Measurements from ENCODE around the gene PEA15. TPM values are rescaled to one million over a fixed set of nuclear protein-coding genes. Genes with fewer than 3 reads are reported as not detected.

PEA15 gene
- total and polyA plus RNA-seq, 9 of the 15 experiments (the other 6 are each of a cell fraction or from before 2014, with no cell fraction given), result 8.2 to 175 (median 35.4) TPM

DNA sequence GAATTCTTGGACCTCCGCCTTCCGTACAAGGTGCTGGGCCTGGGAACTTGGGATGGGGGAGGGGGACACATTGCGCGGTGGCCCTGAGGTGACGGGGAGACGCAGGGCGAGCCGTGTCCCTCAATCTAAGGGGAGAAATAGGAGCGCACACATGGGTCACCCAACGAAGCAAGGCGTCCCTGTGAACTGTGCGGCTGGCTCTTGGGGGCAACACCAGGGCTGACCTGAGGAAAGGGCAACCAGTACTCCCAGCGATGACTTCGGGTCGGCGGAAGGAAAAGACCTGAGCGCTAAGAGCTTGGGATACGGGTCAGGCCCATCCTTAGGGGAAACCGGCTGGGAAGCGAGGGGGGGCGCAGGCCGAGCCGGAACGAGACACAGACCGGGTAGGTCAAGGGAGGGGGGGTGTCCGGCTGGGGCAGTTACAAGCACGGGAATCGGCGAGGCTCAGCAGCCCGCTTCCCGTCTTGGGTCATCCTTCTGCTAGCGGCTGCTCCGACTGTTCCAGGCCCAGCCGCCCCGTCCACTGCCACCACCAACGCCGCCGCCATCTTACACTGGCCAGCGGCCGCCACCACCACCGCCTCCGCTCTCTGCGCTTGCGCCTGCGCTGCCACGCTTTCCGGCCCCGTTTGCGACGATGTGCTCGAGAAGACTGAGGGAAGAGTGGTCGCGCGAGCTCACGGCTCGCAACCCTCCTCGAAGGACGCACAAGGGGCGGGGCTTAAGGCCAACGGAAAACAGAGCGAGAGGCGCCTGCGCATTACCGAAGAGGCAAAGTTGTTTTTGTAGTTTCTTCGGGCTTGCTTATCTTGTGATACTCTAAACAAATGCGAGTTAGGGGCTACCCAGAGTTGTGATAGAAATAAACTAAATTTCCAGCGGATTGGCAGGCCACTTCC is 57.0 kb downstream of the PEA15 start, which contains the start of gene DCAF8 (continued):
- peak in 1 of 2 experiments; percentile 46; a peak in 1 of 4 replicates for TF ChIP-seq ZMIZ1 (IDR thresholded peaks at IDR 0.05; ENCODE audit: low read depth in 2 of 2, low read length in 2 of 2)
- TF ChIP-seq FOSL1 (tag; conservative IDR thresholded peaks at IDR 0.05), result peak; percentile 82
- TF ChIP-seq TOE1 (IDR thresholded peaks at IDR 0.05; ENCODE audit: borderline replicate concordance), result peak; percentile 60
- peak; percentile 33; the same call in 1 of the 2 replicates for TF ChIP-seq TOE1 (CRISPR knock-in tag; IDR thresholded peaks at IDR 0.05; ENCODE audit: borderline replicate concordance, low read depth)
- no peak for TF ChIP-seq GATAD2A (IDR thresholded peaks at IDR 0.05)
- peak; percentile 97 for TF ChIP-seq GTF2E2 (tag; IDR thresholded peaks at IDR 0.05)
- no peak for TF ChIP-seq STAT5A (IDR thresholded peaks at IDR 0.05; ENCODE audit: borderline replicate concordance, low read length)
- TF ChIP-seq, protein P1, sequence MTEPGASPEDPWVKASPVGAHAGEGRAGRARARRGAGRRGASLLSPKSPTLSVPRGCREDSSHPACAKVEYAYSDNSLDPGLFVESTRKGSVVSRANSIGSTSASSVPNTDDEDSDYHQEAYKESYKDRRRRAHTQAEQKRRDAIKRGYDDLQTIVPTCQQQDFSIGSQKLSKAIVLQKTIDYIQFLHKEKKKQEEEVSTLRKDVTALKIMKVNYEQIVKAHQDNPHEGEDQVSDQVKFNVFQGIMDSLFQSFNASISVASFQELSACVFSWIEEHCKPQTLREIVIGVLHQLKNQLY (CRISPR knock-in tag; conservative IDR thresholded peaks at IDR 0.05), result no peak
- TF ChIP-seq THAP7 (CRISPR knock-in tag; IDR thresholded peaks at IDR 0.05), result 0 out of 2 replicates have a peak, but pooled peaks have one; percentile 43
- TF ChIP-seq HDAC1 (IDR thresholded peaks at IDR 0.05), result peak in 1 of 2 experiments; percentile 72; a peak in 2 of 4 replicates
- TF ChIP-seq CBX2 (IDR thresholded peaks at IDR 0.05; ENCODE audit: insufficient read depth, low read length, poor library complexity, severe bottlenecking), result no peak
- TF ChIP-seq, protein P2, sequence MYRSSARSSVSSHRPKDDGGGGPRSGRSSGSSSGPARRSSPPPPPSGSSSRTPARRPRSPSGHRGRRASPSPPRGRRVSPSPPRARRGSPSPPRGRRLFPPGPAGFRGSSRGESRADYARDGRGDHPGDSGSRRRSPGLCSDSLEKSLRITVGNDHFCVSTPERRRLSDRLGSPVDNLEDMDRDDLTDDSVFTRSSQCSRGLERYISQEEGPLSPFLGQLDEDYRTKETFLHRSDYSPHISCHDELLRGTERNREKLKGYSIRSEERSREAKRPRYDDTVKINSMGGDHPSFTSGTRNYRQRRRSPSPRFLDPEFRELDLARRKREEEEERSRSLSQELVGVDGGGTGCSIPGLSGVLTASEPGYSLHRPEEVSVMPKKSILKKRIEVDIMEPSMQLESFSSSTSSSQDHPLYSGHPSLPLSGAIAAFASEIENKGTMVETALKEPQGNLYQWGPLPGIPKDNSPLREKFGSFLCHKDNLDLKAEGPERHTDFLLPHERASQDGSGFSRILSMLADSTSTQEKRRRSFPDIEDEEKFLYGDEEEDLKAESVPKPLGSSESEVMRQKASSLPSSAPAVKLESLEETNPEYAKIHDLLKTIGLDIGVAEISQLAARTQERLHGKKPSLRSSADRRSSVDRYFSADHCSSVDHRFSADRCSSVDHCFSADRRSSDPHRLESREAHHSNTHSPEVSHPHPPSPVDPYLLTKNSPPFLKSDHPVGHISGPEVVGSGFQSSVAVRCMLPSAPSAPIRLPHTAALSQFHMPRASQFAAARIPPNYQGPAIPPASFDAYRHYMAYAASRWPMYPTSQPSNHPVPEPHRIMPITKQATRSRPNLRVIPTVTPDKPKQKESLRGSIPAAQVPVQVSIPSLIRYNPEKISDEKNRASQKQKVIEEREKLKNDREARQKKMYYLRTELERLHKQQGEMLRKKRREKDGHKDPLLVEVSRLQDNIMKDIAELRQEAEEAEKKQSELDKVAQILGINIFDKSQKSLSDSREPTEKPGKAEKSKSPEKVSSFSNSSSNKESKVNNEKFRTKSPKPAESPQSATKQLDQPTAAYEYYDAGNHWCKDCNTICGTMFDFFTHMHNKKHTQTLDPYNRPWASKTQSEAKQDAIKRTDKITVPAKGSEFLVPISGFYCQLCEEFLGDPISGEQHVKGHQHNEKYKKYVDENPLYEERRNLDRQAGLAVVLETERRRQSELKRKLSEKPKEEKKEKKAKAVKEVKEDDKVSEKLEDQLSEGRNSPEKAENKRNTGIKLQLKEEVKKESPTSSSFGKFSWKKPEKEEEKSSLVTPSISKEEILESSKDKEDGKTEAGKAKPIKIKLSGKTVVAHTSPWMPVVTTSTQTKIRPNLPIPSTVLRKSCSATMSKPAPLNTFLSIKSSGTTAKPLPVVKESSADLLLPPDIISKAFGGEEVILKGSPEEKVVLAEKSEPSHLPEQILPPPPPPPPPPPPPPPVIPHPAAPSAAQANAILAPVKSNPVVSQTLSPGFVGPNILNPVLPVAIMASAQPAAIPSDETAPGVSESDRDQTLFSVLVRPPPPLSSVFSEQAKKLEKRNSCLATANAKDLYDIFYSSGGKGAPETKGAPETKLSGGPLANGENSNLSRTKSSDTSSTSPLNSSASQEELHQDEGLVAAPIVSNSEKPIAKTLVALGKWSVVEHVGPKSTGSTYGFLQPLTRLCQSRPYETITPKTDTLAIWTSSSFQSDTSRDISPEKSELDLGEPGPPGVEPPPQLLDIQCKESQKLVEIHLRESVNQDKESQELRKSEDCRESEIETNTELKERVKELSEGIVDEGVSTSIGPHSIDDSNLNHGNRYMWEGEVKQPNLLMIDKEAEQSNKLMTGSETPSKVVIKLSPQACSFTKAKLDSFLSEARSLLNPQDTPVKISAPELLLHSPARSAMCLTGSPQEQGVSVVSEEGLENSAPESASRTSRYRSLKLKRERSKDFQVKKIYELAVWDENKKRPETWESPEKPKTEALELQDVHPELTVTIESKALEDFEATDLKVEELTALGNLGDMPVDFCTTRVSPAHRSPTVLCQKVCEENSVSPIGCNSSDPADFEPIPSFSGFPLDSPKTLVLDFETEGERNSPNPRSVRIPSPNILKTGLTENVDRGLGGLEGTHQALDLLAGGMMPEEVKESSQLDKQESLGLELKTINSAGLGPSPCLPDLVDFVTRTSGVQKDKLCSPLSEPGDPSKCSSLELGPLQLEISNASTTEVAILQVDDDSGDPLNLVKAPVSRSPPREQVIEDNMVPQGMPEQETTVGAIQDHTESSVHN (IDR thresholded peaks at IDR 0.05; ENCODE audit: borderline replicate concordance in 1 of 2, low read depth in 1 of 2), result no peak
